Measurements from ENCODE around the gene TMEM115. TPM values are rescaled to one million over a fixed set of nuclear protein-coding genes. Genes with fewer than 3 reads are reported as not detected.

The TMEM115 gene
- total and polyA plus RNA-seq, 5 experiments from 2014 or later, result 15.2 to 29.8 (median 28.7) TPM

DNA sequence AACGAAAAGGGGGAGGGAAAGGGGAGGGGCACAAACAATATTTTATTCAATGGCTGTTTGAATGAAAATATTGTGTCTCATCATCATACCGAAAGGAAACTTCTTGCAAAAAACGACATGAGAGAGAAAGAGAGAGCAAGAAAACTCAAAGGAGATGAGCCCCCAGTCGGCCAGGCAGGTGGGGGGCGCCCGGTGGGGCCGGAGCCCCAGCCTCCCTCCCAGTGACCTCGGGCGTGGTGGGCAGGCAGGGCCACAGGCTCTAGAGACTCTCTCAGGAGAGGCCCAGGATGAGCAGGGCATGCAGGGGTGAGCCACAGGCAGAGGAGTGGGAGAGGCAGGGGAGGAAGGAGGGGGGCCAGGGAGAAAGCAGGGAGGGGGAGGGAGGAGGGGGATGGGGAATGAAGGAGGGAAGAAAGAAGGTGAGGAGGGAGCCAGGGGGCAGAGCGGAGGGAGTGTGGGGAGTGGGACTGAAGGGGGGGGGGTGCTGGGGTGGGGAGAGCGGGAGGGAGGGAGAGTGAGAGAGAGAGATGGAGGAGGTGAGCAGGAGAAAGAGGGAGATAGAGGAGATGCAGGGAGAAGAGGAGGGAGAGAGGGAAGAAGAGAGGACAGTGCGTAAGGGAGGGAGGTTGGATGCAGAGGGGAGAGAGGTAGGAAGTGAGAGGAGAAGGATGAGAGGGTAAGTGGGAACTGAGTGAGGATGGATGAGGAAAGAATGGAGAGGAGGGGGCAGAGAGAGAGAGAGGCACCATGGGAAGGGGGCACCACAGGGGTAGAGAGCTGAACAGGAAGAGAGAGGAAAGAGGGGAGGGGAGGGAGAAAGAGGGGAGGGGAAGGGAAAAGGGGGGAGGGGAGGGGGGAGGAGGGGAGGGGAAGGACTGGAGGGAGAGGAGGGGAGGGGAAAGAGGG lies 14.1 kb upstream of the TMEM115 start:
- no peaks in the 10 kb centered on the region for H3K27me3 Mint-ChIP-seq
- no peaks in the 10 kb centered on the region for H3K9me3 Mint-ChIP-seq
- no peaks in the 10 kb centered on the region for H3K36me3 Mint-ChIP-seq
- no peak for DNase-seq
- peak overlapping the region in 2 of 10 donors; percentile 62 to 93 for H3K27ac Mint-ChIP-seq
- H3K4me1 Mint-ChIP-seq, result peaks cover 14 to 43% (median 18%) of the 10 kb centered on the region in 4 donors
- no peak for ATAC-seq
- POLR2A ChIA-PET, result no interaction called here
- peak overlapping the region in 1 of 10 donors; percentile 43 for H3K4me3 Mint-ChIP-seq

DNA sequence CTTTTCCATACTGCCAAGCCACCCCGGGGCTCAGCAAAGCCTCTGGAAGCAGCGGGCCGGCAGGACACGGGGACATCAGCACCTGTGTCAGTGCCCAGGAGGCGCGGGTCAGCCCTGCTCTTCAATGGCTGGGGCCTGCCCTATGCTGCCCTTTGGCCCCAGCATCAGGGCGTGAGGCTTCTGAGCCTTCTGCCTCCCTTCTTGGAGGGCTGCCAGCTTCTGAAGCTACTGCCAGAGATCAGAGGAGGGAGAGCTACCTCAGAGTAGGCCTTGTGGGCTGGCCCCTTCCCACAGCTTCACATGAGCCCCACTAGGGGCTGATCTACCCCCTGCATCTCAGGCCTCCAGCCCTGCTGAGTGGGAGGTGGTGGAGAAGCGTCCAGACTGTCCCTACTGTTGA lies 13.0 kb upstream of the TMEM115 start:
- ATAC-seq, result peak; percentile 73 to 81
- peaks cover 17 to 49% (median 22%) of the 10 kb centered on the region in 4 donors for H3K4me1 Mint-ChIP-seq
- H3K36me3 Mint-ChIP-seq, result no peaks in the 10 kb centered on the region
- no peaks in the 10 kb centered on the region for H3K27me3 Mint-ChIP-seq
- H3K9me3 Mint-ChIP-seq, result no peaks in the 10 kb centered on the region
- H3K4me3 Mint-ChIP-seq, result peak overlapping the region in 4 of 10 donors; percentile 4 to 75 (median 34)
- peak in 8 of 10 donors; percentile 23 to 62 (median 43) for DNase-seq
- peak overlapping the region in 3 of 10 donors; percentile 50 to 93 (median 59) for H3K27ac Mint-ChIP-seq
- POLR2A ChIA-PET, result no interaction called here

DNA sequence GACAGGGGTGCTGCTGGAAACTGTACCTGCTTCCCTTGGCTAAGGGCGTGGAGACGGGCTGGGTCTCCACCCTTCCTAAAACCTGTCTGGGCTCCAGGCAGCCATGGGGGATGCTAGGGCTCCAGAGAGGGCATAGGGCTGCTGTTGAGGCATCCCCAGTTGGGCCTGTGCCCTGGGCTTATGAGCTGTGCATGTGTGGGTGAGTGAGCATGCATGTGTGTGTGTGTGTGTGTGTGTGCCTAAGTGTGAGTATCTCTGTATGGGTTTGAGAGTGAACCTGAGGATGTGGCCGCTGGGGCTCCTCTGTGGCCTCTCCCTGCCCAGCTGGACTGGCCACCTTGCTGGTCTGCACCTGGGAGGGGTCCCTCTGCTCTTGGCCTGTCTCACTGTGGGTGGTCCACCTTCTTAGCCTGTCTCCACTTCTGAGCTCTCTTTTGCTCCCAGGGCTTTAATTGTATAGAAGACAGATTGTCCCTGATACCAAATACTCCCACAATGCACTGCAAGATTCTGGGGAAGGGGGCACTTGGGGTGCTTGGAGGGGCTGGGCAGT lies 11.9 kb upstream of the TMEM115 start:
- H3K36me3 Mint-ChIP-seq, result no peaks in the 10 kb centered on the region
- peaks cover 19 to 54% (median 31%) of the 10 kb centered on the region in 4 donors for H3K4me1 Mint-ChIP-seq
- H3K27ac Mint-ChIP-seq, result peak overlapping the region in 3 of 10 donors; percentile 7 to 32 (median 29)
- H3K9me3 Mint-ChIP-seq, result no peaks in the 10 kb centered on the region
- DNase-seq (no peak), ATAC-seq (no peak)
- POLR2A ChIA-PET, result no interaction called here
- H3K4me3 Mint-ChIP-seq, result peak overlapping the region in 1 of 10 donors; percentile 24
- H3K27me3 Mint-ChIP-seq, result no peaks in the 10 kb centered on the region

- Mint-ChIP-seq H3K27ac (peak overlapping the region in 1 of 10 donors; percentile 36), H3K36me3 (no peaks in the 10 kb centered on the region), H3K4me3 (no peak overlapping the region), H3K4me1 (peaks cover 23 to 60% (median 37%) of the 10 kb centered on the region in 4 donors), H3K27me3 (no peaks in the 10 kb centered on the region), H3K9me3 (no peaks in the 10 kb centered on the region)
- DNase-seq, result no peak
- ATAC-seq, result no peak
- POLR2A ChIA-PET, result no interaction called here
Measured at GRCh38 chr3:50370594-50370993, 11.3 kb upstream of the TMEM115 start.

GRCh38 chr3:50369012-50369670 lies 9.8 kb upstream of the TMEM115 start:
- no peak overlapping the region for H3K4me3 Mint-ChIP-seq

GRCh38 chr3:50365842-50366220 lies 6.5 kb upstream of the TMEM115 start:
- H3K27me3 Mint-ChIP-seq, result no peaks in the 10 kb centered on the region
- H3K9me3 Mint-ChIP-seq, result no peaks in the 10 kb centered on the region
- H3K4me1 Mint-ChIP-seq, result peaks cover 14 to 44% (median 33%) of the 10 kb centered on the region in 4 donors
- DNase-seq, result no peak
- POLR2A ChIA-PET, result interaction anchor here (0.5 to 10.4 kb wide), 9 partner anchors 17 to 1020 kb away, joined by 3 to 102 read pairs (median 9); partner anchors contain the start of genes CYB561D2, HEMK1, HYAL3 and MANF
- no peak for ATAC-seq
- H3K4me3 Mint-ChIP-seq, result peak overlapping the region; percentile 87 to 93 (median 88)
- peak overlapping the region; percentile 81 to 97 (median 96) for H3K27ac Mint-ChIP-seq
- H3K36me3 Mint-ChIP-seq, result no peaks in the 10 kb centered on the region

More at GRCh38 chr3:50369012-50369670, 9.8 kb upstream of the TMEM115 start:
- peak overlapping the region in 3 of 10 donors; percentile 23 to 48 (median 38) for H3K27ac Mint-ChIP-seq
- H3K4me1 Mint-ChIP-seq, result peaks cover 25 to 64% (median 46%) of the 10 kb centered on the region in 4 donors
- no peaks in the 10 kb centered on the region for H3K36me3 Mint-ChIP-seq
- POLR2A ChIA-PET, result interaction anchor here (1.0 kb wide), 1 partner anchor 29 kb away, joined by 3 read pairs; the partner anchor contains the start of gene RASSF1
- DNase-seq, result no peak
- H3K27me3 Mint-ChIP-seq, result no peaks in the 10 kb centered on the region
- ATAC-seq, result no peak
- H3K9me3 Mint-ChIP-seq, result no peaks in the 10 kb centered on the region

GRCh38 chr3:50365080-50365841 lies 5.9 kb upstream of the TMEM115 start:
- no peaks in the 10 kb centered on the region for H3K27me3 Mint-ChIP-seq
- POLR2A ChIA-PET, result interaction anchor here (0.5 to 10.4 kb wide), 12 partner anchors 16 to 1020 kb away, joined by 3 to 102 read pairs (median 8); partner anchors contain the start of genes C3orf18, CYB561D2, HEMK1 and HYAL3
- H3K4me1 Mint-ChIP-seq, result peaks cover 14 to 44% (median 31%) of the 10 kb centered on the region in 4 donors
- ATAC-seq (peak; percentile 96 to 97), DNase-seq (peak; percentile 91 to 98 (median 94))
- peak overlapping the region; percentile 81 to 97 (median 96) for H3K27ac Mint-ChIP-seq
- H3K4me3 Mint-ChIP-seq, result peak overlapping the region; percentile 87 to 93 (median 88)
- no peaks in the 10 kb centered on the region for H3K9me3 Mint-ChIP-seq
- no peaks in the 10 kb centered on the region for H3K36me3 Mint-ChIP-seq

- peak in 1 of 10 donors; percentile 28 for DNase-seq
- Mint-ChIP-seq H3K9me3 (no peaks in the 10 kb centered on the region), H3K4me3 (peak overlapping the region; percentile 68 to 93 (median 87)), H3K36me3 (no peaks in the 10 kb centered on the region), H3K27me3 (no peaks in the 10 kb centered on the region), H3K4me1 (peaks cover 16 to 48% (median 34%) of the 10 kb centered on the region in 4 donors), H3K27ac (peak overlapping the region in 6 of 10 donors; percentile 9 to 96 (median 41))
- POLR2A ChIA-PET, result interaction anchor here (0.7 to 10.4 kb wide), 11 partner anchors 16 to 1021 kb away, joined by 3 to 102 read pairs (median 8); partner anchors contain the start of genes C3orf18, CYB561D2, HEMK1 and HYAL3
- ATAC-seq, result peak; percentile 17 to 50
Measured at GRCh38 chr3:50364573-50365079, 5.3 kb upstream of the TMEM115 start.

- Mint-ChIP-seq H3K9me3 (no peaks in the 10 kb centered on the region), H3K4me1 (peaks cover 23 to 56% (median 46%) of the 10 kb centered on the region in 4 donors), H3K36me3 (peaks cover 0 to 17% (median 2%) of the 10 kb centered on the region in 3 donors), H3K27me3 (no peaks in the 10 kb centered on the region), H3K4me3 (peak overlapping the region; percentile 89 to 99 (median 96)), H3K27ac (peak overlapping the region; percentile 87 to 98 (median 96))
- peak; percentile 15 to 33 for ATAC-seq
- POLR2A ChIA-PET, result interaction anchor here (1.5 to 10.4 kb wide), 3 partner anchors 11 to 21 kb away, joined by 4 to 102 read pairs (median 99); partner anchors contain the start of genes CYB561D2, NPRL2 and RASSF1
- DNase-seq, result no peak
Measured at GRCh38 chr3:50359760-50360110, 414 bp upstream of the TMEM115 start.

DNA sequence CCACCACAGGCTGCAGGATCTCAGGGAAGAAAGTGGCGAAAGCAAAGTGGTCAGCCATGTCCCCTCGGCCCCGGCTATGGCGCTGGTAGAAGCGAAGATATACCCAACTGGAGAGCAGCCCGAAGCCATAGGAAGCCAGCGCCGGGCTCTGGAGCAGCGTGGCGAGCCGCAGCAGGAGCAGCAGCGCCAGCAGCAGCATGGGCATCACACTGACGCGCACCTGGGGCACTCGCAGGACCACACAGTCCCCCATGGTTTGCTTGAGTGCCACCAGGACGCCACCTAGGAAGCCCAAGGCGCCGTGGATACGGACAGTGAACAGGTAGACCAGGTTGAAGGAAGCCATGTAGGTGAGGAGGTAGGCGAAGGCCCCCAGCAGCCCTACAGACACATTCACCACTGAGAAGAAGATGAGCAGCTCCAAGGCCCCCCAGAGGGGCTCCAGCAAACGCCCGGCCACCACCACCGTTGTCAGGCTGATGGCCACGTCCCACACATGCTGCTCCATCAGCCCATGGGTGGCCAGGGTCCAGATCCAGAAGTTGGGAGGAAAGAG lies 888 bp downstream of the TMEM115 start:
- ATAC-seq (no peak), DNase-seq (no peak)
- Mint-ChIP-seq H3K4me3 (peak overlapping the region; percentile 85 to 99 (median 92)), H3K4me1 (peaks cover 24 to 61% (median 46%) of the 10 kb centered on the region in 4 donors), H3K27me3 (no peaks in the 10 kb centered on the region), H3K27ac (peak overlapping the region; percentile 80 to 95 (median 90)), H3K9me3 (no peaks in the 10 kb centered on the region), H3K36me3 (peaks cover 0 to 28% (median 2%) of the 10 kb centered on the region in 3 donors)
- POLR2A ChIA-PET, result interaction anchor here (0.6 to 10.4 kb wide), 5 partner anchors 13 to 1901 kb away, joined by 3 to 99 read pairs (median 3); partner anchors contain the start of genes IFRD2 and RASSF1

GRCh38 chr3:50357481-50357880 lies 1.8 kb downstream of the TMEM115 start:
- H3K9me3 Mint-ChIP-seq, result no peaks in the 10 kb centered on the region
- peaks cover 24 to 61% (median 46%) of the 10 kb centered on the region in 4 donors for H3K4me1 Mint-ChIP-seq
- POLR2A ChIA-PET, result interaction anchor here (0.6 to 11.6 kb wide), 6 partner anchors 16 to 1143 kb away, joined by 3 to 318 read pairs (median 4); partner anchors contain the start of genes C3orf18, HEMK1, IFRD2 and RASSF1
- H3K4me3 Mint-ChIP-seq, result peak overlapping the region; percentile 85 to 99 (median 92)
- peak overlapping the region; percentile 34 to 95 (median 84) for H3K27ac Mint-ChIP-seq
- H3K27me3 Mint-ChIP-seq, result no peaks in the 10 kb centered on the region
- no peak for DNase-seq
- no peak for ATAC-seq
- peaks cover 0 to 28% (median 2%) of the 10 kb centered on the region in 3 donors for H3K36me3 Mint-ChIP-seq
